ENCODE data around the gene STOX2. TPM values are rescaled to one million over a fixed set of nuclear protein-coding genes. Genes with fewer than 3 reads are reported as not detected.

Gene STOX2
- total and polyA plus RNA-seq, 4 donors = 1.8 to 27.5 (median 8.6) TPM

GRCh38 chr4:184052616-184053015, 147.5 kb downstream of the STOX2 start:
- ATAC-seq (ENCODE audit: insufficient read depth, low FRiP score) = no peak
- Histone ChIP-seq H3K4me1 (ENCODE audit: control insufficient read depth in 5 of 5, insufficient read depth in 5 of 5, low read length in 5 of 5) (no peaks in the 10 kb centered on the region), H3K9ac (ENCODE audit: insufficient read depth in 1 of 2, low read length in 2 of 2) (no peak overlapping the region), H3K36me3 (ENCODE audit: control insufficient read depth in 4 of 4, insufficient read depth in 4 of 4, low read length in 4 of 4) (no peaks in the 10 kb centered on the region), H3K4me3 (no peak overlapping the region), H3K27ac (ENCODE audit: low read depth in 1 of 2, low read length in 1 of 2) (no peak overlapping the region), H3K27me3 (ENCODE audit: control insufficient read depth in 3 of 3, insufficient read depth in 3 of 3, low read length in 2 of 3) (no peaks in the 10 kb centered on the region), H3K9me3 (ENCODE audit: control insufficient read depth in 4 of 4, insufficient read depth in 3 of 4, low read length in 3 of 4) (peaks cover 0 to 7% (median 0%) of the 10 kb centered on the region in 4 donors)
- 87 to 93% methylated on average over 2 of the region's 2 CpGs for WGBS, 2 donors
- no peak for DNase-seq
- no peak for TF ChIP-seq CTCF (IDR thresholded peaks at IDR 0.05; ENCODE audit: control extremely low read depth, extremely low read depth)

- no peak overlapping the region for H3K27ac ChIP-seq (ENCODE audit: low read depth in 1 of 2, low read length in 1 of 2)
- DNase-seq (no peak), ATAC-seq (ENCODE audit: insufficient read depth, low FRiP score) (no peak)
- no peak overlapping the region for H3K9ac ChIP-seq (ENCODE audit: insufficient read depth in 1 of 2, low read length in 2 of 2)
- H3K4me1 ChIP-seq (ENCODE audit: control insufficient read depth in 5 of 5, insufficient read depth in 5 of 5, low read length in 5 of 5) = peaks cover 0 to under 1% (median 0%) of the 10 kb centered on the region in 5 donors
- 79 to 92% methylated on average over 5 of the region's 5 CpGs for WGBS, 2 donors
- H3K4me3 ChIP-seq = no peak overlapping the region
- H3K27me3 ChIP-seq (ENCODE audit: control insufficient read depth in 3 of 3, insufficient read depth in 3 of 3, low read length in 2 of 3) = no peaks in the 10 kb centered on the region
- peaks cover 0 to 7% (median 0%) of the 10 kb centered on the region in 4 donors for H3K9me3 ChIP-seq (ENCODE audit: control insufficient read depth in 4 of 4, insufficient read depth in 3 of 4, low read length in 3 of 4)
- TF ChIP-seq CTCF (IDR thresholded peaks at IDR 0.05; ENCODE audit: control extremely low read depth, extremely low read depth) = no peak
- no peaks in the 10 kb centered on the region for H3K36me3 ChIP-seq (ENCODE audit: control insufficient read depth in 4 of 4, insufficient read depth in 4 of 4, low read length in 4 of 4)
These were observed 148.3 kb downstream of the STOX2 start for GRCh38 chr4:184053434-184053833.

- Histone ChIP-seq H3K9ac (ENCODE audit: insufficient read depth in 1 of 2, low read length in 2 of 2) (no peak overlapping the region), H3K36me3 (ENCODE audit: control insufficient read depth in 4 of 4, insufficient read depth in 4 of 4, low read length in 4 of 4) (no peaks in the 10 kb centered on the region), H3K4me3 (no peak overlapping the region), H3K27me3 (ENCODE audit: control insufficient read depth in 3 of 3, insufficient read depth in 3 of 3, low read length in 2 of 3) (no peaks in the 10 kb centered on the region), H3K9me3 (ENCODE audit: control insufficient read depth in 4 of 4, insufficient read depth in 3 of 4, low read length in 3 of 4) (peaks cover 0 to under 1% (median 0%) of the 10 kb centered on the region in 4 donors), H3K27ac (ENCODE audit: low read depth in 1 of 2, low read length in 1 of 2) (no peak overlapping the region), H3K4me1 (ENCODE audit: control insufficient read depth in 5 of 5, insufficient read depth in 5 of 5, low read length in 5 of 5) (peaks cover 0 to 3% (median 0%) of the 10 kb centered on the region in 5 donors)
- DNase-seq (no peak), ATAC-seq (ENCODE audit: insufficient read depth, low FRiP score) (no peak)
- 82 to 85% methylated on average over 14 of the region's 14 CpGs for WGBS, 2 donors
- TF ChIP-seq CTCF (IDR thresholded peaks at IDR 0.05; ENCODE audit: control extremely low read depth, extremely low read depth) = no peak
These were observed 151.8 kb downstream of the STOX2 start for GRCh38 chr4:184056877-184057276.

- peak in 1 of 3 donors; percentile 12 for DNase-seq
- TF ChIP-seq CTCF (IDR thresholded peaks at IDR 0.05; ENCODE audit: control extremely low read depth, extremely low read depth) = no peak
- no peaks in the 10 kb centered on the region for H3K27me3 ChIP-seq (ENCODE audit: control insufficient read depth in 3 of 3, insufficient read depth in 3 of 3, low read length in 2 of 3)
- H3K4me1 ChIP-seq (ENCODE audit: control insufficient read depth in 5 of 5, insufficient read depth in 5 of 5, low read length in 5 of 5) = peaks cover 0 to 3% (median 0%) of the 10 kb centered on the region in 5 donors
- H3K36me3 ChIP-seq (ENCODE audit: control insufficient read depth in 4 of 4, insufficient read depth in 4 of 4, low read length in 4 of 4) = no peaks in the 10 kb centered on the region
- H3K27ac ChIP-seq (ENCODE audit: low read depth in 1 of 2, low read length in 1 of 2) = no peak overlapping the region
- 91 to 94% methylated on average over 6 of the region's 6 CpGs for WGBS, 2 donors
- no peak overlapping the region for H3K9ac ChIP-seq (ENCODE audit: insufficient read depth in 1 of 2, low read length in 2 of 2)
- no peak for ATAC-seq (ENCODE audit: insufficient read depth, low FRiP score)
- H3K9me3 ChIP-seq (ENCODE audit: control insufficient read depth in 4 of 4, insufficient read depth in 3 of 4, low read length in 3 of 4) = no peaks in the 10 kb centered on the region
- no peak overlapping the region for H3K4me3 ChIP-seq
These were observed 152.9 kb downstream of the STOX2 start for GRCh38 chr4:184058026-184058425.

All from lung (tissue), 12 donors.